GM19043 (cell line): Measurements from ENCODE around the gene IL11.

ENCODE experiments used
- ATAC-seq: cut with Tn5 transposase; IDR thresholded peaks from one replicate; pipeline ENCODE4 v1.9.1; 2021; ENCODE audit warnings: low read depth; ENCODE audit not compliant: unreplicated experiment

IL11 gene

GRCh38 chr19:55373993-55374757 lies 3.9 kb upstream of the IL11 start:
- no peak for ATAC-seq

- ATAC-seq: no peak
Observed at GRCh38 chr19:55373306-55373992, 3.2 kb upstream of the IL11 start.

- no peak for ATAC-seq
Observed at GRCh38 chr19:55372316-55373081, 2.2 kb upstream of the IL11 start.

- no peak for ATAC-seq
Observed at GRCh38 chr19:55369653-55370304, 484 bp downstream of the IL11 start.

- ATAC-seq: no peak
Observed at GRCh38 chr19:55368701-55369563, 1.3 kb downstream of the IL11 start.

- ATAC-seq: no peak
Observed at GRCh38 chr19:55368106-55368505, 2.2 kb downstream of the IL11 start.

- ATAC-seq: no peak
Observed at GRCh38 chr19:55366790-55367189, 3.5 kb downstream of the IL11 start.

GRCh38 chr19:55365964-55366363 lies 4.3 kb downstream of the IL11 start:
- ATAC-seq: no peak

- ATAC-seq: no peak
Observed at GRCh38 chr19:55365245-55365644, 5.0 kb downstream of the IL11 start.

GRCh38 chr19:55362990-55363716 lies 7.1 kb downstream of the IL11 start, which contains the start of gene GARIN5B:
Gene GARIN5B (minus strand): TSS chr19:55363260. CDS start chr19:55363066, 194 bp downstream.
- no peak for ATAC-seq

- no peak for ATAC-seq
Observed at GRCh38 chr19:55362174-55362989, 7.9 kb downstream of the IL11 start.

- no peak for ATAC-seq
Observed at GRCh38 chr19:55360902-55361301, 9.4 kb downstream of the IL11 start.

GRCh38 chr19:55358943-55359908 lies 11.0 kb downstream of the IL11 start:
- ATAC-seq: no peak

- no peak for ATAC-seq
Observed at GRCh38 chr19:55358493-55358892, 11.8 kb downstream of the IL11 start.

GRCh38 chr19:55355213-55355821 lies 14.9 kb downstream of the IL11 start:
- no peak for ATAC-seq

- ATAC-seq: no peak
Observed at GRCh38 chr19:55354698-55355212, 15.5 kb downstream of the IL11 start, which contains the start of gene COX6B2. Gene COX6B2 (minus strand): TSS chr19:55354719. CDS start chr19:55354521, 198 bp downstream.
